PC-3 (cell line): Measurements from ENCODE around the gene TMEM41A. TPM values are rescaled to one million over a fixed set of nuclear protein-coding genes. Genes with fewer than 3 reads are reported as not detected.

Experiments
- ATAC-seq: fragments of 200-7000 bp; cut with Tn5 transposase; 2 replicates; pipeline ENCODE4 v1.9.1; 2020; ENCODE audit warnings: mild to moderate bottlenecking, moderate library complexity
- BruUV-seq: library from RNA; stranded (reverse); fragments of 400-500 nt; replicated peaks from 2 replicates; lab custom pipeline; 2021; lab: Mats Ljungman, UMichigan
- CTCF ChIA-PET: fragments of 300-600 bp; sonication (Branson Sonifier 250); formaldehyde crosslinking; loops from one replicate; lab custom pipeline; 2022; ENCODE audit warnings: antibody characterized with exemption; lab: Charles Lee
- POLR2A ChIA-PET: fragments of 300-600 bp; sonication (Branson Sonifier 250); formaldehyde crosslinking; loops from one replicate; lab custom pipeline; 2022; ENCODE audit warnings: antibody characterized with exemption; ENCODE audit not compliant: unreplicated experiment; lab: Charles Lee
- DNase-seq: peaks from one replicate; pipeline ENCODE4 v3.0.0-alpha.2; 2015
- H2AFZ ChIP-seq: fragments of 300-600 bp; sonication (generic); 2 replicates; pipeline ENCODE4 v1.6.0; 2016; ENCODE audit warnings: antibody characterized with exemption, low read length
- H3F3A ChIP-seq: fragments of 300-600 bp; sonication (generic); one replicate; pipeline ENCODE4 v1.6.0; 2017; ENCODE audit warnings: antibody characterized with exemption, low read length, control low read depth, mild to moderate bottlenecking; ENCODE audit not compliant: unreplicated experiment
- H3K27ac ChIP-seq: fragments of 300-600 bp; sonication (generic); 2 replicates; pipeline ENCODE4 v1.5.1; 2016; ENCODE audit warnings: mild to moderate bottlenecking, low read length
- H3K27me3 ChIP-seq: fragments of 300-600 bp; sonication (generic); 2 replicates; pipeline ENCODE4 v1.6.1; 2016; ENCODE audit warnings: low read length, mixed read lengths
- H3K36me3 ChIP-seq: fragments of 300-600 bp; sonication (generic); 2 replicates; pipeline ENCODE4 v1.6.1; 2016; ENCODE audit warnings: low read depth, mixed run types, low read length, mixed read lengths
- H3K4me1 ChIP-seq: fragments of 300-600 bp; sonication (generic); 2 replicates; pipeline ENCODE4 v1.5.1; 2016; ENCODE audit warnings: low read length; ENCODE audit not compliant: insufficient read depth
- H3K4me2 ChIP-seq: fragments of 300-600 bp; sonication (generic); 2 replicates; pipeline ENCODE4 v1.6.0; 2016; ENCODE audit warnings: low read length
- H3K4me3 ChIP-seq: fragments of 300-600 bp; sonication (generic); 2 replicates; pipeline ENCODE4 v1.5.1; 2016; ENCODE audit warnings: mild to moderate bottlenecking, low read length, mixed read lengths
- H3K79me2 ChIP-seq: fragments of 300-600 bp; sonication (generic); 2 replicates; pipeline ENCODE4 v1.6.1; 2017; ENCODE audit warnings: low read length, mixed read lengths
- H3K9ac ChIP-seq: fragments of 300-600 bp; sonication (generic); 2 replicates; pipeline ENCODE4 v1.6.0; 2016; ENCODE audit warnings: mild to moderate bottlenecking, low read length
- H3K9me2 ChIP-seq: fragments of 300-600 bp; sonication (generic); replicated peaks from 2 replicates; pipeline ENCODE4 v1.6.1; 2016; ENCODE audit warnings: mixed run types, low read length, mixed read lengths
- H3K9me3 ChIP-seq: fragments of 300-600 bp; sonication (generic); 2 replicates; pipeline ENCODE4 v1.6.1; 2016; ENCODE audit warnings: low read length, mixed read lengths
- H4K20me1 ChIP-seq: fragments of 300-600 bp; sonication (generic); 2 replicates; pipeline ENCODE4 v1.6.1; 2016; ENCODE audit warnings: low read length, mixed read lengths
- EZH2 ChIP-seq: fragments of 300-600 bp; sonication (generic); IDR thresholded peaks from one replicate; pipeline ENCODE4 v1.6.1; 2017; ENCODE audit warnings: antibody characterized with exemption, mild to moderate bottlenecking, low read length; ENCODE audit not compliant: unreplicated experiment
- EZH2phosphoT487 ChIP-seq: fragments of 300-600 bp; sonication (generic); IDR thresholded peaks from 2 replicates; pipeline ENCODE4 v1.6.1; 2018; ENCODE audit warnings: mild to moderate bottlenecking, antibody characterized with exemption, low read length, borderline replicate concordance
- intact Hi-C: fragments of 100-400 bp; cut with micrococcal nuclease; formaldehyde crosslinking; loops from 2 replicates; pipeline ENCODE4 v1.9.0; 2023
- total RNA-seq: library from RNA; depleted of rRNA; stranded (reverse); fragments of >200 nt; gene quantifications from 2 replicates; pipeline ENCODE4 v1.2.3, GENCODE V29; 2014
- TF ChIP-seq, protein P1 (sequence below): fragments of 300-600 bp; sonication (generic); conservative IDR thresholded peaks from 2 replicates; pipeline ENCODE4 v1.5.1; 2017; ENCODE audit warnings: antibody characterized with exemption, low read depth, mild to moderate bottlenecking, low read length

The TMEM41A gene
- total RNA-seq, 1 experiment from 2014 or later: 25.3 TPM

- H3K9me3 ChIP-seq: no peaks in the 10 kb centered on the region
- no peaks in the 10 kb centered on the region for H3K27me3 ChIP-seq
- H3K4me3 ChIP-seq: no peak overlapping the region
- no peaks in the 10 kb centered on the region for H4K20me1 ChIP-seq
- intact Hi-C loops: no loop called here
- H3K79me2 ChIP-seq: no peaks in the 10 kb centered on the region
- no peak overlapping the region for H2AFZ ChIP-seq
- no peak overlapping the region for H3K9ac ChIP-seq
- H3K9me2 ChIP-seq: no peaks in the 10 kb centered on the region
- no peaks in the 10 kb centered on the region for H3K4me1 ChIP-seq
- no TSS peak for BruUV-seq
- TF ChIP-seq, protein P1, sequence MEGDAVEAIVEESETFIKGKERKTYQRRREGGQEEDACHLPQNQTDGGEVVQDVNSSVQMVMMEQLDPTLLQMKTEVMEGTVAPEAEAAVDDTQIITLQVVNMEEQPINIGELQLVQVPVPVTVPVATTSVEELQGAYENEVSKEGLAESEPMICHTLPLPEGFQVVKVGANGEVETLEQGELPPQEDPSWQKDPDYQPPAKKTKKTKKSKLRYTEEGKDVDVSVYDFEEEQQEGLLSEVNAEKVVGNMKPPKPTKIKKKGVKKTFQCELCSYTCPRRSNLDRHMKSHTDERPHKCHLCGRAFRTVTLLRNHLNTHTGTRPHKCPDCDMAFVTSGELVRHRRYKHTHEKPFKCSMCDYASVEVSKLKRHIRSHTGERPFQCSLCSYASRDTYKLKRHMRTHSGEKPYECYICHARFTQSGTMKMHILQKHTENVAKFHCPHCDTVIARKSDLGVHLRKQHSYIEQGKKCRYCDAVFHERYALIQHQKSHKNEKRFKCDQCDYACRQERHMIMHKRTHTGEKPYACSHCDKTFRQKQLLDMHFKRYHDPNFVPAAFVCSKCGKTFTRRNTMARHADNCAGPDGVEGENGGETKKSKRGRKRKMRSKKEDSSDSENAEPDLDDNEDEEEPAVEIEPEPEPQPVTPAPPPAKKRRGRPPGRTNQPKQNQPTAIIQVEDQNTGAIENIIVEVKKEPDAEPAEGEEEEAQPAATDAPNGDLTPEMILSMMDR: no peak
- TF ChIP-seq EZH2 (no peak), EZH2phosphoT487 (no peak)
- H3K27ac ChIP-seq: no peak overlapping the region
- H3K36me3 ChIP-seq: peaks cover 31% of the 10 kb centered on the region
- DNase-seq (no peak), ATAC-seq (no peak)
- ChIA-PET POLR2A (no interaction called here), CTCF (no interaction called here)
- no peak overlapping the region for H3K4me2 ChIP-seq
- no peaks in the 10 kb centered on the region for H3F3A ChIP-seq
These were observed 9.4 kb downstream of the TMEM41A start for GRCh38 chr3:185489462-185489861.

GRCh38 chr3:185488465-185488864, 10.4 kb downstream of the TMEM41A start:
- ATAC-seq (no peak), DNase-seq (no peak)
- Histone ChIP-seq H3F3A (no peaks in the 10 kb centered on the region), H3K9ac (no peak overlapping the region), H3K4me3 (no peak overlapping the region), H3K27ac (no peak overlapping the region), H3K4me1 (no peaks in the 10 kb centered on the region), H3K36me3 (peaks cover 26% of the 10 kb centered on the region), H3K27me3 (no peaks in the 10 kb centered on the region), H2AFZ (no peak overlapping the region), H3K79me2 (no peaks in the 10 kb centered on the region), H3K9me3 (no peaks in the 10 kb centered on the region), H4K20me1 (no peaks in the 10 kb centered on the region), H3K4me2 (no peak overlapping the region), H3K9me2 (no peaks in the 10 kb centered on the region)
- intact Hi-C loops: no loop called here
- no TSS peak for BruUV-seq
- POLR2A ChIA-PET: no interaction called here
- CTCF ChIA-PET: no interaction called here
- no peak for TF ChIP-seq EZH2
- TF ChIP-seq, protein P1: no peak
- TF ChIP-seq EZH2phosphoT487: no peak

DNA sequence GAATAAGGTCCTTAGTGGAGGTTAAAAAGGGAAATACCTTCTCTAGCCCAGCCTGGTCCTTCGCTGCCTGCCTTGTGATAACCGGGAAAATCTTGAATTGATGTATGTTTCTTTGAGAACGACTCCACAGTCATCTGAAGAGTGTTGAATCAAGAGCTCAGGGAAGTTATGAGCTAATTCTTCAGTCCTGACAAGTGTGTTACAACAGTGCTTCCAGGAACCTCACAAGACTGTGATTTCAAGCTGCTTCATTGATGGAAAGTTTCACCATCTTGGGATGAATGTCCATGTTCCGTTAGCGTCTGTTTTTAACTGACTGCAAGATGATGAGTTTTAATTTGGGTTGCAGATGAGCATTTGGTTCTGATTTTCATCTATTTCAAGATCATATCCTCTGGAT, 12.4 kb downstream of the TMEM41A start:
- no peak overlapping the region for H3K27ac ChIP-seq
- TF ChIP-seq EZH2phosphoT487 (no peak), EZH2 (no peak)
- TF ChIP-seq, protein P1: no peak
- no peaks in the 10 kb centered on the region for H3K27me3 ChIP-seq
- H3K79me2 ChIP-seq: no peaks in the 10 kb centered on the region
- no peak overlapping the region for H3K4me2 ChIP-seq
- POLR2A ChIA-PET: no interaction called here
- H3K4me3 ChIP-seq: no peak overlapping the region
- H3K4me1 ChIP-seq: no peaks in the 10 kb centered on the region
- no TSS peak for BruUV-seq
- H3K36me3 ChIP-seq: peaks cover 17% of the 10 kb centered on the region; the same call in 1 of the 2 replicates
- intact Hi-C loops: no loop called here
- CTCF ChIA-PET: interaction anchor here (1.1 kb wide), 1 partner anchor 27 kb away, joined by 4 read pairs; no protein-coding TSS in a partner anchor
- H4K20me1 ChIP-seq: no peaks in the 10 kb centered on the region
- no peaks in the 10 kb centered on the region for H3K9me2 ChIP-seq
- no peak overlapping the region for H3K9ac ChIP-seq
- ATAC-seq (no peak), DNase-seq (no peak)
- H2AFZ ChIP-seq: no peak overlapping the region
- H3F3A ChIP-seq: no peaks in the 10 kb centered on the region
- H3K9me3 ChIP-seq: no peaks in the 10 kb centered on the region
